Measurements from ENCODE around the gene SBF2. TPM values are rescaled to one million over a fixed set of nuclear protein-coding genes. Genes with fewer than 3 reads are reported as not detected.

SBF2 gene
- polyA plus RNA-seq, 10 donors, result 16.7 to 35.0 (median 23.7) TPM

- no peak for DNase-seq
Observed at GRCh38 chr11:9903579-9903978, 390.4 kb downstream of the SBF2 start.

GRCh38 chr11:9901943-9902342 lies 392.1 kb downstream of the SBF2 start:
- no peak for DNase-seq

GRCh38 chr11:9900253-9900652 lies 393.8 kb downstream of the SBF2 start:
- peak in 1 of 3 donors; percentile 49 for DNase-seq

DNA sequence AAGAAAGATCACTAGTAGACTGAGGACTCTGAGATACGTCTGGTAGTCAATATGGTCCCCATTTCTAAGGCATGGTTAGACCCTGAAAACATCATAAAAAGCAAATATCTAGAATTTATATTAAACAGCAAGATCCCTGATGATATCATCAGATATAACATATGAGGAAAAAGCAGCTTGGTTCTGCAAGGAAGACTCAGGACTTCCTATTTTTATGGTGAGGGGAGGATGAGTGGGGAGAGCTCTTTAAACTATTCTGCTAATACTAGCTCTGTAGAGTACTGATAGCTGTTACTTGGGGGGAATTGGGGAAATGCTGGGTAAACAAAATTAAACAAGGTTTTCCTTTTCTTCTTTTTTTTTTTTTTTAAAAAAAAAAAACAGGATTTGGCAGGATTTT lies 394.3 kb downstream of the SBF2 start:
- DNase-seq, result no peak

DNA sequence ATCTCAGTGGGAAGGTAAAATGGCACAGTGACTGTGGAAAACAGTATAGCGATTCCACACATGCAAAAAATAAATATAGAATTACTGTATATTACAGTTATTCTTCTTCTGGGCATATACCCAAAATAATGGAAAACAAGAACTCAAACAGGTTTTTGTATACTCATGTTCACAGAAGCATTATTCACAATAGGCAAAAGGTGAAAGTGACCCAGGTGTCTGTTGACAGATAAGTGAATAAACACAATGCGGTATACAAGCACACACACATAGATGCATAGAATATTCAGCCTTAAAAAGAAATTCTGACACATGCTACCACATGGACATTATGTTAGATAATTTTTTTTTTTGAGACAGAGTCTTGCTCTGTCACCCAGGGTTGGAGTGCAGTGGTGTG lies 397.1 kb downstream of the SBF2 start:
- no peak for DNase-seq

DNA sequence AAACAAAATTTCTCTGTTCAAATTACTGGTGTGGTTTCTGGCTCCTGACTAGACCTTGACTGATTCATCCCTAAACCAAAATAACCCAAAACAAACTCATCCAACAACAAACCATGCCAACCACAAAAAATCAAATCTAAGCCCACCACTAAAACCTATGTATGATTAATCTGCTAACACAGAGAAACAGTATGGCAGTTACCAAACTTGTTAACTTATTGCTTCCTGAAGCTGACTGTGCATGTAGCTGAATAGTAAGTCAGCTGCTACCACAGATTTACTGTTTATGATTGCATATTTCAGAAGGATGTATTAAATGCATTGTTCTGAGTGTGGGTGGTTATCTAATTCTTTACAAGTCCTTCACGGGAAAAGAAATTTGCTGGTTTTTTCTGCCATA lies 399.0 kb downstream of the SBF2 start:
- peak in 1 of 3 donors; percentile 39 for DNase-seq

DNA sequence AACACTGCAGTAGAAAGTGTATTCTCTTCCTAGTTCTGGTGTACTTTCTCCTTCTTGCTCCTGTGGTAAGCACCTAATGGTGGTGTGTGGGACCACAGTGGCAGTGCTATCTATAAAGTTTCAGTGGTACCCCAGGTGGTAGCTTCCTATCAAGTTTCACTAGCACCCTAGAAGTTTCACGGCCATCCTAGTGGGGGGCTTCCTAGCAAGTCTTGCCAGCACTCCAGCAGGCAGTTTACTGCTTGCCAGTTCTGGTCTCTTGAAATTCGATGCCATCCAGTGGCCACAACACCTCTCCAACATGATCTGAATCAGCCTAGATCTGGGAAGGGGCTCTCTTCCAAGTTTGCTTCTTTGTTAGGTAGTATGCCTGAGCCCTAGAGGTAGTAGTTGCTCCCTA lies 400.5 kb downstream of the SBF2 start:
- DNase-seq, result no peak

- no peak for DNase-seq
Observed at GRCh38 chr11:9888938-9889337, 405.1 kb downstream of the SBF2 start.

DNA sequence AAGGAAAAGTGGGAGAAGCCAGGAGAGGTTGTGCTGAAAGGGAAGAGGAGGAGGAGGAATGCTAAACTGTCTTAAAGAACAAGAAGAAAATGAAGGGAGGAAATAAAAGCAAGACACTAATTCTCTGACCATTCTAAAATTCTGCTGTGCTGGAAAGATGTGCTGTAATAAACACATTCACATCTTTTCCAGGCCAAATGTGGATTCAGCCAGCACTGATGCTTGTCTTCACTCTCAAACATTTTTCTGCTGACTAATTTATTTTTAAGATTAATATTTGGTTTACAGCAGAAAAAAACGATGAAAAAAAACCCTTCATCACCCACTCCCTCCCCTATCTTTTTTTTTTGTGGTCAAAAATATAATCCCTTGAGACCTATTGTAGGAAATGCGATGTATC lies 406.5 kb downstream of the SBF2 start:
- peak in 1 of 3 donors; percentile 35 for DNase-seq

DNA sequence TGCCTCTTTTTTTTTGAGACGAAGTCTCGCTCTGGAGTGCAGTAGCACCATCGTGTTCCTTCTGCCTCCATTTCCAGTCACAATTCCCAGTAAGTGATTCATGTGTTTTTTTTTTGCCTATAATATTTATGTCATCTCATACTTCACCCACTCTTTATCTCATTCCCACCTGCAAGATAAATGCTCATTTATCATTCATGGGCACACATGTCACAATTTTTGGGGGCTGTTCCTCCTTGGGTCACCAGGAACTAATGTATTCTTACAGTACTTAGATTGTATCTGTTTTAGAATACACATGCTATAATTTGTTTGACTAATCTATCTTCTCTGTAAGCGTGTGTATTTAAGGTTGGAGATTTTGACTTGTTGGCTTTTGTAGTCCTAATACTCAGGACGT lies 407.4 kb downstream of the SBF2 start:
- DNase-seq, result no peak

- no peak for DNase-seq
Observed at GRCh38 chr11:9884601-9885000, 409.4 kb downstream of the SBF2 start.

GRCh38 chr11:9880657-9881056 lies 413.4 kb downstream of the SBF2 start:
- no peak for DNase-seq

DNA sequence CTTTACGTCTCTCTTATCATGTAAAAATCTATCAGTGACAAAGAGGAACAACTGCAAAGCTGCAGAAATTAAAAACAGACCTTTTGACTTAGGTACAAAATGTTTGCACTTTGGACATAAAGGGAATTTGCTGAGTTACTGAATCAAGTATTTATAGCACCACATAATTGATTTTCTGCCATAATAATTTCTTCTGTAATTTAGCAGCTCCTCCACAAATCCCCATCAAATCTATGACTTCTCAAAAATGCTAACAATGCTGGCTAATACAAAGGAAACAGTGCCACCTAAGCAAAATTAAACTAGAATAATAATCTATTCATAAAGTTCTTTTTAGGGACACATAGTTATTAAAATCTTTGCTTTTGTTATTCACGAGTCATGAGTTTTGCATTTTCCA lies 415.1 kb downstream of the SBF2 start:
- DNase-seq, result no peak

- DNase-seq, result no peak
Observed at GRCh38 chr11:9876331-9876730, 417.7 kb downstream of the SBF2 start.

DNA sequence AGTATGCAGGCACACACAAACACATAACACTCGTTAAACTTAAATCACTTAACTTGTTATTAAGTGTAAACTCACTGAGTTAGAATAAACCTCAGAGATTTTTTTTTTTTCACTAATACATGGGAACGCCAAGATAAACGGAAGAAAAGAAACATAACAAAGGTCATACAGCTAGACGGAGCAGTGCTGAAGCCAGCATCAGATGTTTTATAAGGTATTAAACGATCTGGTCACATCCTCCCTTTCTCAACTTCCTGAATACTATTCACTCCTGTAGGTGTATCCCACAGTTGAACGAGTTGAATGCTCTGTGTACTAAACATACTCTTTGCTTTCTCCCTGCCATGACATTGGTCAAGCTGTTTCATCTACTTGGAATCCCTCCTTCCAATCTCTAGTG lies 418.2 kb downstream of the SBF2 start:
- no peak for DNase-seq

GRCh38 chr11:9875399-9875798 lies 418.6 kb downstream of the SBF2 start:
- DNase-seq, result peak in 1 of 3 donors; percentile 28

DNA sequence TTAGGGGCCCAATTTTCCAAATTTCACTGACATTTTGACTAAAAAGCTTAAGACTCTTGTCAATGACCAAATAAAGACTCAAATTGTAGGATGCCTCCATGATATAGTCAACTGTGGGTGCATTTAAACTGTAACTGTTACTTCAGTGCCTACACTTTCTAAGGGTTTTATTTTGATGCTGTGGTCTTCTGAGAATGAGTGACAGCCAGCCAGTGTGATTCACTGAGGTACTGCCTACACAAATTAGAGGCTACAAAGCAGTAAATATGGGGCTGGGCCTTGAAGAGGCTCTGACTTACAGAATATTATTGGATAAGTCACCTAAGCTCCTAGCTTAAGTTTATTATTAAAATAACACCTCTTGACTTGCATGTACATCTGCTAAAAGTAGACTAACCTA lies 419.6 kb downstream of the SBF2 start:
- DNase-seq, result no peak

GRCh38 chr11:9868641-9869040 lies 425.4 kb downstream of the SBF2 start:
- DNase-seq, result no peak

- DNase-seq, result no peak
Observed at GRCh38 chr11:9862981-9863380, 431.0 kb downstream of the SBF2 start.

DNA sequence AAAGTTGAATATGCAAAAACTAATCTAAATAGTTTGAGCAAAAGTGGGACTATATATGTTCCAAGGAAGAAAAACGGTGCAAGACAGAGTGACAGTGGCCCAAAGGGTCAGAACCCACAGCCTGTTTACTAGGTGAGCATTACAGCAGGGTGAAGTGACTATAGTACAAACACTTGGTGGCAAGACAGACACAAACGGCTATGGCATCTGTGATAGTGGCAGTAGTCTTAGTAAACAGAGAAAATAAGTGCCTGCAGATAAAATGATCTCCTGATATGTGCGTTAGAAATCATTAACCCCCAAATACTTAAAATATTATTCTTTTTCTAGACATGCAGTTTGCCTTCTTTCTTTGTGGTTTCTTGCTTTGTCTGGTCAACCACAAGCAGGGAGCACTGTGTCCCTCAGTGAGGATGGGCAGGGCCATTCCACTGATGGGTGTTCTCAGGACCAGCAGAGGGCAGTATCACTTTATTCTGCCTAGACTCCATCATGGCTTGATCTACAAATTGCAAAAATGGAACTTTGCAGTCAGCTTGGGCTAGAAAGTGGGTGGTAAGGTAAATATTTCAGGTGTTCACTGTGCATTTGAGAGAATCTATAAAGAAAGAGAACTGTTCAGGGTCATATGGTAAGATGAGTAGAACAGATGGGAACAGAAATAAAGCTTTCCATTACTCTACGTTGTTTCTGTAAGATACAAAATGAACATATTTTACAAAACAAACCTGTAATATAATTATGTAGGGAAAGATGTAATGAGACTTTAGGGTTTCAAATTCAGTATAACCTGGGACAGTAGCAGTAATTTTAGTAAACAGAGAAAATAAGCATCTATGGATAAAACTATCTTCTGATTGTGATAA lies 431.9 kb downstream of the SBF2 start:
- DNase-seq, result peak; percentile 38 to 60 (median 49)

DNA sequence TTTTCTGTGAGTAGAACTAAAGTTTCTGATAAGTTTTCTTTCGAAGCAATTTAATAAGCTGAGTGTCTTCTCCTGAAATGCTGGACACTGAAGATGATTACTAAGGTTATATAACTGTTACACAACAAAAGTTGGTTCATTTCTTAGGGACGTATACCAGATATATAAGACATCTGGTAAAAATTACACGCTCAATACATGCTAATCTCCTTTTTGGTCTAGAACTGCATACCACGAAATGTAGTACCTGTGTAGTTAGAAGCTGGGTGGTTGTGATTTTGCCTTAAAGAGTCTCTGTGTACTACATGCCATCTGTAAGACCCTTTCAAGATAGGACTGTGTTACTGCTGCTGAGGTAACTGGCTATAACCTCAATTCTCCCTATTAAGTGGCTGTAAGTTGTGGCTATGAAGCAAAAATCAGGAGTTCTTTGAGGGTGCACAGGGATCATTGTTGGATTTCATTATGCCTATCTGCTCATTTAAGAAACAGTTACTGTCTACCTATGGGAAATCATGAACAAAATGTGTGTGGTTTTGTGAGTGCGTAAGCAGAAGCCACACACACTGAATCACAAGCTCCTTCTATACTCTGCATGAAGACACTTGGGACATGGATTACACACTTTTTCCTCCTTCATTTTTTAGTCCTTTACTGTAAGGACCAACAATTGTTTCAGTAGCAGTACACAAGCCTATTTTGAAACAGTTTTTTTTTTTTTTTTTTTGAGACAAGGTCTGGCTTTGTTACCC lies 434.3 kb downstream of the SBF2 start:
- DNase-seq, result peak in 2 of 3 donors; percentile 32 to 60

DNA sequence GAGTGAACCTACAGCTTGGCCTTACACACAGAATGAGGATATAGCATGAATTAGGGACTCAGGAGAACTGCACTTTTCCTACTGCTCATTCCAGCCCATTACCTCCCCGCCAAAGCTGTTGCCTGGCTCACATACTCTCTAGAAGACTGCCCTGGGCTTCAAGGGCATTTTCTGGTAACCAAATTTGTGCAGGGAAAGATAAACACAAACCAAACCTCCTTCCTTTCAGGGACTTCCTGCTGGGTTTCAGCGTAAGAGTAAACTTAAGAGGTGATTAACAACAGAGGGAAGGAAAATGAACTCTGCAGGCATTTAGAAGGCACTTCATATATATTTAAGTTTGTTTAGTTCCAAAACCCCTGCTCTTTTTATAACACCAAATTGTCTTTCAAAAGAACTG lies 435.2 kb downstream of the SBF2 start:
- peak in 1 of 3 donors; percentile 46 for DNase-seq

GRCh38 chr11:9858218-9858617 lies 435.8 kb downstream of the SBF2 start:
- no peak for DNase-seq
